Astrocyte of the spinal cord (primary cell): ENCODE data around the gene VOPP1.
A peak's percentile ranks its signal among the peaks of the same experiment; 100 is the strongest.

Source experiments
- DNase-seq: peaks from one replicate; pipeline ENCODE4 v3.0.0; 2011; ENCODE audit warnings: low read depth, low spot score
- H3K4me3 ChIP-seq: 2 replicates; pipeline ENCODE4 v1.5.1; 2011; ENCODE audit warnings: low read depth, mild to moderate bottlenecking, low read length, moderate library complexity
- CTCF ChIP-seq: IDR thresholded peaks from 2 replicates; pipeline ENCODE4 v1.5.1; 2012; ENCODE audit warnings: low read depth, mild to moderate bottlenecking, low read length, inconsistent platforms
- in situ Hi-C: cut with HindIII; loops from 2 replicates; pipeline ENCODE4 v1.10.0; 2017; ENCODE audit warnings: low sequenced_read_pairs

VOPP1 gene

GRCh38 chr7:55427342-55427741 lies 145.0 kb downstream of the VOPP1 start:
- no peak for DNase-seq
- in situ Hi-C loops: no loop called here
- TF ChIP-seq CTCF: no peak
- H3K4me3 ChIP-seq: no peak overlapping the region

GRCh38 chr7:55426676-55427075 lies 145.6 kb downstream of the VOPP1 start:
- no peak for TF ChIP-seq CTCF
- no peak overlapping the region for H3K4me3 ChIP-seq
- DNase-seq: no peak
- in situ Hi-C loops: no loop called here

GRCh38 chr7:55425141-55425752 lies 147.1 kb downstream of the VOPP1 start:
- H3K4me3 ChIP-seq: no peak overlapping the region
- in situ Hi-C loops: no loop called here
- no peak for TF ChIP-seq CTCF
- no peak for DNase-seq

GRCh38 chr7:55423891-55424290 lies 148.4 kb downstream of the VOPP1 start:
- no peak overlapping the region for H3K4me3 ChIP-seq
- DNase-seq: no peak
- TF ChIP-seq CTCF: no peak
- in situ Hi-C loops: no loop called here

- H3K4me3 ChIP-seq: no peak overlapping the region
- in situ Hi-C loops: no loop called here
- TF ChIP-seq CTCF: peak; percentile 57
- DNase-seq: peak; percentile 33
Observed at GRCh38 chr7:55423277-55423711, 149.0 kb downstream of the VOPP1 start.
